COLO668 (cell line): ENCODE results near the gene PPP1R7.
"Not testable (repeated sequence)": the region's sequence is repeated elsewhere in the genome, so short reads cannot be mapped to it uniquely, and the experiment has no call there.

Experiments used
- DNase-seq: peaks from one replicate; lab custom pipeline; 2025; ENCODE audit not compliant: unreplicated experiment; lab: John Stamatoyannopoulos, UW

PPP1R7 gene

GRCh38 chr2:241191081-241191480, 40.8 kb downstream of the PPP1R7 start:
- peak; percentile 19 for DNase-seq

GRCh38 chr2:241193271-241193670, 43.0 kb downstream of the PPP1R7 start:
- no peak for DNase-seq

GRCh38 chr2:241194811-241195210, 44.5 kb downstream of the PPP1R7 start:
- DNase-seq: no peak

- no peak for DNase-seq
Observed at GRCh38 chr2:241195506-241196130, 45.4 kb downstream of the PPP1R7 start.

GRCh38 chr2:241197246-241197645, 47.0 kb downstream of the PPP1R7 start:
- not testable (repeated sequence) for DNase-seq

GRCh38 chr2:241197947-241198346, 47.7 kb downstream of the PPP1R7 start:
- DNase-seq: no peak

- DNase-seq: no peak
Observed at GRCh38 chr2:241198381-241199279, 48.4 kb downstream of the PPP1R7 start.

GRCh38 chr2:241199286-241199685, 49.0 kb downstream of the PPP1R7 start:
- DNase-seq: no peak

- no peak for DNase-seq
Observed at GRCh38 chr2:241199897-241200821, 49.9 kb downstream of the PPP1R7 start.

GRCh38 chr2:241200822-241201395, 50.6 kb downstream of the PPP1R7 start:
- DNase-seq: no peak

- DNase-seq: no peak
Observed at GRCh38 chr2:241201445-241202267, 51.4 kb downstream of the PPP1R7 start.

GRCh38 chr2:241202268-241202585, 52.0 kb downstream of the PPP1R7 start:
- DNase-seq: no peak

- DNase-seq: no peak
Observed at GRCh38 chr2:241202681-241203080, 52.4 kb downstream of the PPP1R7 start.

- DNase-seq: no peak
Observed at GRCh38 chr2:241203218-241204009, 53.1 kb downstream of the PPP1R7 start.

GRCh38 chr2:241204010-241204384, 53.7 kb downstream of the PPP1R7 start:
- no peak for DNase-seq

GRCh38 chr2:241204490-241204889, 54.2 kb downstream of the PPP1R7 start:
- no peak for DNase-seq

GRCh38 chr2:241205086-241205485, 54.8 kb downstream of the PPP1R7 start:
- no peak for DNase-seq

GRCh38 chr2:241207151-241207550, 56.9 kb downstream of the PPP1R7 start:
- no peak for DNase-seq

GRCh38 chr2:241207641-241208040, 57.4 kb downstream of the PPP1R7 start:
- DNase-seq: no peak

- DNase-seq: no peak
Observed at GRCh38 chr2:241208058-241208457, 57.8 kb downstream of the PPP1R7 start.
